Adrenal gland (tissue), 12 donors: Measurements from ENCODE around the gene TGIF1. TPM values are rescaled to one million over a fixed set of nuclear protein-coding genes. Genes with fewer than 3 reads are reported as not detected.

Experiments used
- DNase-seq, 7 donors: peaks; one replicate each; pipeline ENCODE4 v3.0.0-alpha.2; 2019 to 2020
- H3K27ac ChIP-seq, 5 donors: fragments of 200-600 bp; sonication (generic) in 4 of 5; 1 replicate in 3 of 5; 2 replicates in 2 of 5; pipeline versions ENCODE4 v1.5.1 to v1.8.0; 2016 to 2020; ENCODE audit warnings: mild to moderate bottlenecking in 1 of 5
- H3K27me3 ChIP-seq: fragments of 200-600 bp; 2 replicates; pipeline ENCODE4 v1.8.0; 2021
- H3K36me3 ChIP-seq, 2 donors: fragments of 200-600 bp; replicated peaks in 1 of 2; 1 replicate in 1 of 2; 2 replicates in 1 of 2; pipeline versions ENCODE4 v1.5.1 to v1.8.0; 2018 to 2022
- H3K4me1 ChIP-seq, 2 donors: fragments of 200-600 bp; replicated peaks in 1 of 2; 1 replicate in 1 of 2; 2 replicates in 1 of 2; pipeline versions ENCODE4 v1.5.1 to v1.8.0; 2018 to 2021
- H3K4me3 ChIP-seq, 4 donors: fragments of 200-600 bp; sonication (generic) in 3 of 4; one replicate each; pipeline ENCODE4 v1.5.1; 2016 to 2018
- H3K9me3 ChIP-seq, 3 donors: fragments of 200-600 bp; sonication (generic) in 1 of 3; replicated peaks in 1 of 3; 1 replicate in 2 of 3; 2 replicates in 1 of 3; pipeline versions ENCODE4 v1.5.1 to v1.8.0; 2016 to 2021
- POLR2A ChIP-seq, 2 donors: fragments of 450-650 bp; IDR thresholded peaks; one replicate each; pipeline ENCODE4 v1.6.1; 2017; ENCODE audit warnings: antibody characterized with exemption in 2 of 2, mild to moderate bottlenecking in 2 of 2, moderate library complexity in 1 of 2
- WGBS, 4 donors: extraction: QIAGEN DNeasy Blood & Tissue Kit in 2 of 4; methylation state at CpG; one replicate each; pipeline versions ENCODE4 v1.1.5 to v1.1.7; 2013 to 2017; 5-methylcytosine and 5-hydroxymethylcytosine counted together
- intact Hi-C, 2 donors: fragments of 100-400 bp; cut with DNase I; formaldehyde crosslinking; loops; one replicate each; pipeline versions ENCODE4 v1.14.1 to v1.15.0; 2022 to 2023
- polyA plus RNA-seq, 3 donors: library from polyadenylated mRNA; stranded (reverse); fragments of 200-250 nt in 2 of 3; fragments of 350-450 nt in 1 of 3; fragmentation: Illumina TruSeq in 1 of 3; extraction: RNeasy Lipid Tissue Mini Kit (QIAGEN cat#74804) in 1 of 3; gene quantifications; one replicate each; pipeline ENCODE4 v1.2.3, GENCODE V29; 2013 to 2014
- total RNA-seq, 9 donors: library from RNA; depleted of rRNA in 4 of 9; stranded (reverse); fragments of >200 nt in 4 of 9; fragments of 120-200 nt in 1 of 9; fragmentation: NEBNext Ultra II Directional in 1 of 9; extraction: Animal tissue kit (Norgen Biotek cat#: 25700) in 1 of 9; gene quantifications; one replicate each; pipeline versions ENCODE4 v1.1.0 to v1.2.4, GENCODE V29; 2013 to 2023
- TF ChIP-seq, protein P1 (sequence below), 6 experiments: fragments of 450-650 bp in 4 of 6; fragments of 200-600 bp in 2 of 6; sonication (generic) in 1 of 6; IDR thresholded peaks; 1 replicate in 5 of 6; 2 replicates in 1 of 6; pipeline versions ENCODE4 v1.5.1 to v1.8.0; 2016 to 2021; ENCODE audit warnings: antibody characterized with exemption in 6 of 6, mild to moderate bottlenecking in 2 of 6, moderate library complexity in 1 of 6
- donor health status: healthy with polysubstance abuse.
- donor health status: Bipolar disorder and iron deficiency.
- donor health status: DM: yes; HTN: yes; CAD: no.
- donor health status: DM: no; HTN: no; CAD: no.
- donor health status: DM: no; HTN: no; CAD: no.
- donor health status: DM: yes; HTN: yes; CAD: no.

TGIF1 gene
- total and polyA plus RNA-seq, 12 donors: 25.7 to 83.1 (median 56.7) TPM

- Histone ChIP-seq H3K4me3 (no peak overlapping the region), H3K27me3 (no peaks in the 10 kb centered on the region), H3K36me3 (no peaks in the 10 kb centered on the region), H3K9me3 (no peaks in the 10 kb centered on the region), H3K4me1 (peaks cover 6 to 12% of the 10 kb centered on the region in 2 donors), H3K27ac (peak overlapping the region in 1 of 5 donors; percentile 38)
- TF ChIP-seq POLR2A (IDR thresholded peaks at IDR 0.05): no peak
- TF ChIP-seq, protein P1, sequence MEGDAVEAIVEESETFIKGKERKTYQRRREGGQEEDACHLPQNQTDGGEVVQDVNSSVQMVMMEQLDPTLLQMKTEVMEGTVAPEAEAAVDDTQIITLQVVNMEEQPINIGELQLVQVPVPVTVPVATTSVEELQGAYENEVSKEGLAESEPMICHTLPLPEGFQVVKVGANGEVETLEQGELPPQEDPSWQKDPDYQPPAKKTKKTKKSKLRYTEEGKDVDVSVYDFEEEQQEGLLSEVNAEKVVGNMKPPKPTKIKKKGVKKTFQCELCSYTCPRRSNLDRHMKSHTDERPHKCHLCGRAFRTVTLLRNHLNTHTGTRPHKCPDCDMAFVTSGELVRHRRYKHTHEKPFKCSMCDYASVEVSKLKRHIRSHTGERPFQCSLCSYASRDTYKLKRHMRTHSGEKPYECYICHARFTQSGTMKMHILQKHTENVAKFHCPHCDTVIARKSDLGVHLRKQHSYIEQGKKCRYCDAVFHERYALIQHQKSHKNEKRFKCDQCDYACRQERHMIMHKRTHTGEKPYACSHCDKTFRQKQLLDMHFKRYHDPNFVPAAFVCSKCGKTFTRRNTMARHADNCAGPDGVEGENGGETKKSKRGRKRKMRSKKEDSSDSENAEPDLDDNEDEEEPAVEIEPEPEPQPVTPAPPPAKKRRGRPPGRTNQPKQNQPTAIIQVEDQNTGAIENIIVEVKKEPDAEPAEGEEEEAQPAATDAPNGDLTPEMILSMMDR (IDR thresholded peaks at IDR 0.05): no peak
- WGBS, 4 donors: 71 to 84% (median 80%) methylated on average over 12 to 17 of the region's 17 CpGs
- peak in 1 of 7 donors; percentile 4 for DNase-seq
- intact Hi-C loops: no loop called here
These were observed 58.9 kb downstream of the TGIF1 start for GRCh38 chr18:3508576-3509549.

Other genes starting within 250 kb of the TGIF1 start
- gene MYOM1, start 230.2 kb upstream of the TGIF1 start, total RNA-seq: 10 to 100 TPM in 1 of 9 donors, 1 to 10 TPM in 8; 1.3 to 70.0 (median 2.6) TPM
- gene MYOM1, start 230.2 kb upstream of the TGIF1 start, polyA plus RNA-seq: 10 to 100 TPM in 1 of 3 donors, 1 to 10 TPM in 2; 3.8 to 20.0 (median 5.9) TPM
- gene MYL12A, start 202.4 kb upstream of the TGIF1 start, total RNA-seq: 100 to 1,000 TPM; 191 to 436 (median 253) TPM
- gene MYL12A, start 202.4 kb upstream of the TGIF1 start, polyA plus RNA-seq: 100 to 1,000 TPM; 217 to 419 (median 226) TPM
- 100 to 1,000 TPM; 259 to 762 (median 384) TPM for gene MYL12B, start 188.0 kb upstream of the TGIF1 start, total RNA-seq
- 100 to 1,000 TPM; 396 to 810 (median 786) TPM for gene MYL12B, start 188.0 kb upstream of the TGIF1 start, polyA plus RNA-seq